Mononuclear cell (primary cell): Measurements from ENCODE around the gene EPB41. TPM values are rescaled to one million over a fixed set of nuclear protein-coding genes. Genes with fewer than 3 reads are reported as not detected.
A peak's percentile ranks its signal among the peaks of the same experiment; 100 is the strongest.

ENCODE experiments used
- H3K27me3 ChIP-seq: 2 replicates; pipeline ENCODE4 v1.6.0; 2011; ENCODE audit warnings: low read length, control low read depth; ENCODE audit not compliant: insufficient read depth
- H3K4me1 ChIP-seq: 2 replicates; pipeline ENCODE4 v1.5.1; 2011; ENCODE audit warnings: mild to moderate bottlenecking, low read length, control low read depth; ENCODE audit not compliant: insufficient read depth
- H3K4me3 ChIP-seq: 2 replicates; pipeline ENCODE4 v1.5.1; 2011; ENCODE audit warnings: mild to moderate bottlenecking, low read length, moderate library complexity
- H3K9me3 ChIP-seq: 2 replicates; pipeline ENCODE4 v1.5.1; 2011; ENCODE audit warnings: low read depth, mild to moderate bottlenecking, control low read depth, low read length
- total RNA-seq: library from RNA; depleted of rRNA; stranded (reverse); fragments of >200 nt; gene quantifications from one replicate; pipeline ENCODE4 v1.2.3, GENCODE V29; 2012

The EPB41 gene
- total RNA-seq, 1 donor: 159 TPM

DNA sequence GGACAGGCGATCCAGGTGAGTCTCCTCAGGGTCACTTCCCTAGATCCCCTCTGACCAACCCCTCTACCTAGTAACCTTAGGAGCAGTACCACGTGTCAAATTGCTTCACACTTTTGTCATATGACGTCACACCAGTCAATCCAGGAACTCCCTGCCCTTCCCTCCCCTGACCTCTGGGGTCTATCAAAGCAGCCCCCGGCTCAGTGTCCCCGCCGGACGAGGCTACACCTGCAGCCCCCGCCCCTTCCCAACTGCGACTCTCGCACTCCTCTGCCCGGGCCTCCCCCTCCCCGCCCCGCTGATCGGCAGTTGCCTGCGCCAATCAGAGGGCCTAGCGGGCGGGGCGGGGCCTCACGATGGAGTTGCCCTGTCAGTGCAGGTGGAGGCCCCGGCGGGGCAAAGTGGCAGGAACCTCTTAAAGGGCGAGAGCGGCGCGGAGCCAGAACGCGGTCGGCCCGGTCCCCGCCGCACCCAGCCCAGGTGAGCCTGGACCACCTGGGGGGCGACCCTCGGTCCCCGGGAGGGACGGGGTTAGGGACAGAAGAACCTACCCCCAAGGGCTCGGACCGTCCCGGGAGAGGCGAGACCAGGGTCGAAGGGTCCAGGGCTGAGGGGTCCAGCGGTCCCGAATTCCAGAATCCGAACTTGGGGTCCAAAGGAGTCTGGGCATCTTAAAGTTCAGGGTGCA lies 27.5 kb upstream of the EPB41 start:
- Histone ChIP-seq H3K4me3 (peak overlapping the region; percentile 95), H3K4me1 (peaks cover 50% of the 10 kb centered on the region), H3K9me3 (no peaks in the 10 kb centered on the region), H3K27me3 (no peaks in the 10 kb centered on the region)

DNA sequence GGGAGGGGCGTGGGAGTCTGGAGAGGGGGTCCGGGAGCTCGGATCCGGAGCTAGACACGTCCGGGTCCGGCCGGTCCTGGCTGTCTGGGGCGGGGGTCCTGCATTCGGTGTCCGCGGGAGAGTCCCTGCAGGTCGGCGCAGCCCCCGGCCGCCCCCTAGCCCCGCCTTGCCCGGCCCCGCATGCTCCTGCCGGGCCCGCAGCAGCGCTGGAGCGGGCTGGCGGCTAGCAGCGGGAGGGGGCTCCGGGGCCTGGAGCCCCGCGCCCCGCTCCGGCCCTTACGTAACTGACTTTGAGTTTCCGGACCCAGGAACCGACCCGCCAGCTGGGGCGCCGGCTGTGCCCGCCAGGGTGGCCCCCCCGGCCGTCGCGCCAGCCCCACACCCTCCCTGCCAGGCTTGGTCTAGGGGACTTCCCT lies 26.9 kb upstream of the EPB41 start:
- Histone ChIP-seq H3K4me3 (peak overlapping the region; percentile 95), H3K4me1 (peaks cover 45% of the 10 kb centered on the region), H3K27me3 (no peaks in the 10 kb centered on the region), H3K9me3 (no peaks in the 10 kb centered on the region)

DNA sequence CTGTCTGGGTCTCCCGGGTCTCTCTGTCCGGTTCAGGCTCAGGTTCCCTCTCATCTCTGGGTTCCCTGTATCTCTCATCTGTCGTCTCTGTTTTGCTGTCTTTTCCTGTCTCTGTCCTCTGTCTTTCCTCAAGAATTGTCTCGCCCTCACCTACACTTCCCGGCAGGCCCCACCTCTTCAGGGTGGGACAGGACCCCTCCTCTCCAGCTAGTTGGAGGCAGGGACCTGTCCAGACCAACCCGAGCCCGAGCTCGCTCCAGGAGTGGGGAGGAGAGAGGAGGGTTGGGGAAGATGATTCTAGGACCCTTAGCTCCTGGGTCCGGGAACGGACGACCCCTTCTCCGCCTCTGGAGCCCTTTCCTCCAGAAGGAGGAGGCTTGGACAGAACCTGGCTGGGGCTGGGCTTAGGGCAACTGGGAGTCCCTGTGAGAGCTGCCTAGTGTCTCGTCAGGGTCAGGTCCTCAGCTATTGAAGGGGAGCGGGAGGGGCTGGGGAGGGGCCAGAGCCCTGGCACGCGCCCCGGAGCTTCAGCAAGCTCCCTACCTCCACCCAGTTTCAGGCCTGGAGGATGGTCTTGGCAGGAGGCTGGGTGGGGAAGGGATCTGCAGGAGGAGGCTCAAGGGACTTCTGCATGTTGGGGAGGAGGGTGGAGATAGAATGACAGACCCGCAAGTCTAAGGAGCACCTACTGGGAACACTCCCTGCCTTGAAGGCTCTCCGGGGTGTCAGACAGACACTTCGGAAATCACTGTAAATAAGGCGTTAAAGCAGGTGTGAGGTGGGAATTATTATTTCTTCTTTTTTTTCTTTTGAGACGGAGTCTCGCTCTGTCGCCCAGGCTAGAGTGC lies 26.3 kb upstream of the EPB41 start:
- peak overlapping the region; percentile 95 for H3K4me3 ChIP-seq
- no peaks in the 10 kb centered on the region for H3K9me3 ChIP-seq
- H3K27me3 ChIP-seq: no peaks in the 10 kb centered on the region
- H3K4me1 ChIP-seq: peaks cover 43% of the 10 kb centered on the region

DNA sequence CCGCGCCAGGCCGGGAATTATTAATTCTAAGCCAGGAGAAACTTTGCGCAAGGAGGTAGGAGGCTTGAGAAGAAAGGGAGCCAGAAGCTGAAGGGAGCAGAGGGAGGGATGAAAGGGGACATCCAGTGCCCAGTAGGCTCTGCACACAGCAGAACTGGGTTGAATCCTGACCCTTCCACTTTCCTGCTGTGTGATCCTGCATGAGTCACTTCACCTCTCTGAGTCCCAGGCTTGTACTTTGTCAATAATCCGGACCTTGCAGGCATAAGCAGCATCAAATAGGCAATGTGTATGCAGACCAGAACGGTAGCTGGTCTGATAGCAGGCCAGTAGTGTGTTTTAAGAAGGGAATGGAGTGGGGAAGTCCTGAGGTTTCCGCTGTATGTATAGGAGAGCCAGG lies 25.5 kb upstream of the EPB41 start:
- H3K4me3 ChIP-seq: no peak overlapping the region
- peaks cover 39% of the 10 kb centered on the region for H3K4me1 ChIP-seq
- no peaks in the 10 kb centered on the region for H3K9me3 ChIP-seq
- H3K27me3 ChIP-seq: no peaks in the 10 kb centered on the region

DNA sequence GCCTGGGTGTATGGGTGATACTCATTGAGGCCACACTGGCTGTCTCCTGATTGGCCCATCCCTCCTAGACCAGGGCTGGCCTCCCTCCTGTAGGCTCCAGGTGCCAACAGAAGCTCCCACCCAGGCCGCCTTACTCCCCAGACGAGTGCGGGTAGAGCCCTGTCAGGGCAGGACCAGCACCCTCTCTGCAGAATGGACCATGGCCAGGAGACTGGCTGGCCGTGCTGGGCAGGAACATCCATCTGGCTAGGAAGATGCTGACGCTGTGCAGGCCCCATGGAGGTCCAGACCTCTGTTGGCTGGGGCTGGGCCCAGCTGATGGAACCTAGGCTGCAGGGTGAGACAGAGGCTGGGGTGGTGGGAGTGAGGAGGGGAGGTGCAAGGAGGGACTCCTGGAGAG lies 25.0 kb upstream of the EPB41 start:
- peaks cover 34% of the 10 kb centered on the region for H3K4me1 ChIP-seq
- no peaks in the 10 kb centered on the region for H3K27me3 ChIP-seq
- no peak overlapping the region for H3K4me3 ChIP-seq
- H3K9me3 ChIP-seq: no peaks in the 10 kb centered on the region

DNA sequence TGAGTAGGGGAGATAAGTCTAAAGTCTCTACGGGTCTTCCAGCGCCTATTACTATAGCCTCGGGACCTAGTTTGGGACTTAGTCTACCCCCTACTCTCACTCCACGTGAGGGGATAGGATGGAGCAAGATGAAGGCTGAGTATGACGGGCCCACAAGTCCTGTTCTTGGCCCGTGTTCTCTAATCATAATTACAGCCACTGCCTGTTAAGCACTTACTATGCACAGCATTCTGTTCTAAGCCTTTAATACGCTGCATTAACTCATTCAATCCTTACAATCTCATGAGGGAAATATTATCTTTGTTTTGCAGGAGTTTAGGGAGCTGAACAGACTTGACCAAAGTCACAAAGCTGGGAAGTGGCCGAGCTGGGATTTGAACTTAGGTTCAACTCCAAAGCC lies 23.9 kb upstream of the EPB41 start:
- H3K9me3 ChIP-seq: no peaks in the 10 kb centered on the region
- H3K27me3 ChIP-seq: no peaks in the 10 kb centered on the region
- no peak overlapping the region for H3K4me3 ChIP-seq
- peaks cover 23% of the 10 kb centered on the region for H3K4me1 ChIP-seq

DNA sequence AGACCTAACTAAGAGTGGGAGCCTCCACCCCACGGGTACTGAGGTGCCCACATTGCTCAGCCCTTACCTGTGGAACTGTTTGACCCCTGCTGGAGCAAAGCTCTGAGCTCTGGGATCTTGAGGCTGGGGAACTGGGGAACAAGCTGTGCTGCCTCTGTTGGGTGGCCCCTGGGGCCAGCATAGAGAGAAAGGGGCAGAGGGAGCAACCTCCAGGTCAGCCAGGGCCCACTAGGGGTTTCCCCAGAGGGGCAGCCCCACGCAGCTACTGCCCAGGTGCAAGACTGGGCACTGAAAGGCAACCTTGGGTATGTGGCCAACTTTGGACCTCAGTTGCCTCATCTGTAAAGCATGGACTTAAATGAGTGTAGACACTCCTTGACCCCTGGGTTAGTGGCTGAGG lies 23.5 kb upstream of the EPB41 start:
- Histone ChIP-seq H3K4me3 (no peak overlapping the region), H3K4me1 (peaks cover 19% of the 10 kb centered on the region), H3K27me3 (no peaks in the 10 kb centered on the region), H3K9me3 (no peaks in the 10 kb centered on the region)

DNA sequence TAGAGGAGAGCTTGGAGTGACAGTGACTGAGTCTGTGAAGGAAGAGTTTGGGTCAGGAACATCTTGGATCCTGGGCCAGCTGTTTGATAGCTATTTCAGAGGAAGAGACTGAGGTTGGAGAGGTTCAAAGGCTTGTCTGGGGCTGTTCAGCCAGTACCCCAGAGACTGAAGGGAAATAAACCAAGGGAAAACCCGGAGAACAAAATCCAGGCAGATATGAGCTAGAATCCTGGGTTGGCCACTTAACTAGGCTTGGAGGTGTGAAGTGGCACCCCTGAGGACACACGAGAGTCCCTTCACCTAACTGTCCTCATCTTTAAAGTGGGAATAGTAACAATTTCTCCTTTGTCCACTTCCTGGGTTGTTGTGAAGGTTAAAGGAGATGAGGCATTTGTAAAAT lies 23.1 kb upstream of the EPB41 start:
- H3K9me3 ChIP-seq: no peaks in the 10 kb centered on the region
- H3K4me1 ChIP-seq: peaks cover 15% of the 10 kb centered on the region
- no peak overlapping the region for H3K4me3 ChIP-seq
- H3K27me3 ChIP-seq: no peaks in the 10 kb centered on the region

DNA sequence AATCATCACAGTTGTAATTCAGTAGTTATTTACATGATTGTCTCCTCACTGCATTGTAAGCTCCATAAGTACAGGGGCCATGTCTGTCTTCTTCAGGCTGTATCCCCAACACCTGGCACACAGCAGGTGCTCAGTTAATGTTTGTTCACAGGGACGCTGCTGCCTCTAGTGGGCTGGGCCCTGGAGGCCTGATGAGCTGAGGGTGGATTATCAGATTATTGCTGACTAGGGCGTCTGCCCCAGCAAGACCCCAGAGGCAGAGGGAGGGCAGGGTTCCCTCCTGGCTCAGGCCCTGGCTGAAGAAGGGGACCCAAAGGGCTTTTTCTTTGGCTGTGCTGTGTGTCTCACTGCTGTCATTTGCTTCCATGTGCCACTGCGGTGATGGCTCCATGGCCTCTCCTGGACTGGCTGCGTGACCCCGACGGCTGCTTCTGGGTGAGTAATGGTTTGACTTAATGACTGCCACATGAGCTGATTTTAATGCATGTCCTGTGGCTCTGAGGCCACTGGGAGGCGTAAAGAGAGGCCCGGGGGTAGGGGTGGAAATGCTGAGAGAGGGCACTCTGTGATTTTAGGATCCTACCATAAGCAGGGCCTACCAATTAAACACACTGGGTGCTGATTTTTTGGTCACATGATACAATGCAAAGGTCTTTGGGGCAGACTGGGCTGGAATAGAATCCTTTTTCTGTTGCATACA lies 20.8 kb upstream of the EPB41 start:
- no peak overlapping the region for H3K4me3 ChIP-seq
- H3K4me1 ChIP-seq: peaks cover 11% of the 10 kb centered on the region
- H3K27me3 ChIP-seq: no peaks in the 10 kb centered on the region
- no peaks in the 10 kb centered on the region for H3K9me3 ChIP-seq

DNA sequence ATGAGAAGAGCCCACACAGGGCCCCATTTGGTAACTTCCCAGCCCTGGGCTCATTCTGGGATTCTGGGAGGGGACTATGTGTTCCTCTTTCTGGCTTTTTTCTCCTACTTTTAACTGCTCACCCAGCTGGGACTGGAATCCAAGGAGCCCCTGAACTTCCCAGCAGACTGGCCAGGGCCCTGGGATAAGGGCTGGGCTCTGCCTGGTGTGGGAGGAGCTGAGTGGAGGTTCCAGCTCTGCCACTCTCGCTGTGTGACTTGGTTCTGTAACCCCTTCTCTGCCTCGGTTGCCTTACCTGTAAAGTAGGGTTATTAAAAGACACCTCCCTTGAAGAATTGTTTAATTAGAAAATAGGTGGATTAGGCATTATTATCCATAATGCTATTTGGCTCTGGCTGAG lies 19.6 kb upstream of the EPB41 start:
- no peaks in the 10 kb centered on the region for H3K27me3 ChIP-seq
- no peak overlapping the region for H3K4me3 ChIP-seq
- H3K9me3 ChIP-seq: no peaks in the 10 kb centered on the region
- H3K4me1 ChIP-seq: peaks cover 23% of the 10 kb centered on the region

DNA sequence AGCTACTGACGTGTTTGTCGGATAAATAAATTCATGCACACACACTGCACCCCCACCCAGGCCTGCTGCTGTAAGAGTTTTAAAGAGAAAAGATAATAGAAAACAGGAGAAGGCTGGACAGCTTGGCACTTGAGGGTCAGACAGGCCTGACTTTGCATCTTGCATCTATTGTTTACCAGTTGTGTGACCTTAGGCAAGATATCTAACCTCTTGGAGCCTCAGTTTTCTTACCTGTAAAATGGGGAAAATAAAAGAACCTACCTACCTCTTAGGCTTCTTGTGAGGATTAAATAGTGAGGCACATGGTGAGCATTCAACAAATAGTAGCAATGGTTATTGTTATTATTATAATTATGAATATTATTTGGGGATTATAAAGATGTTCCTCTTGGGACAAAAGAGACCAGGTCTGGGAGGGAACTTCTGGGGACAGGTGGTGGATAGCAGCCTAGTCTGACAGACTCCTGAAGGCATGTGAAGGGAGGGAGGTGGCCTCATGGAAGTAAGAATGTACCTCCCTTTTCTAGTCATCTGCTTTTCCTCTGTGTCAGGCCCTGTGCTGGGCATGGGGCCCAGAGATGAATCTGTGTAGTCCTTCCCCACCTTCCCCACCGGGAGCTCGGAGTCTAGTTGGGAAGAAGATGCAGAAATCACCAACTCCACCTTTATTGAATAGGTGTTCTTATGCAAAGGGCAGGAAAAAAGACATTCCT lies 18.3 kb upstream of the EPB41 start:
- Histone ChIP-seq H3K4me1 (peaks cover 23% of the 10 kb centered on the region), H3K4me3 (no peak overlapping the region), H3K9me3 (no peaks in the 10 kb centered on the region), H3K27me3 (no peaks in the 10 kb centered on the region)

DNA sequence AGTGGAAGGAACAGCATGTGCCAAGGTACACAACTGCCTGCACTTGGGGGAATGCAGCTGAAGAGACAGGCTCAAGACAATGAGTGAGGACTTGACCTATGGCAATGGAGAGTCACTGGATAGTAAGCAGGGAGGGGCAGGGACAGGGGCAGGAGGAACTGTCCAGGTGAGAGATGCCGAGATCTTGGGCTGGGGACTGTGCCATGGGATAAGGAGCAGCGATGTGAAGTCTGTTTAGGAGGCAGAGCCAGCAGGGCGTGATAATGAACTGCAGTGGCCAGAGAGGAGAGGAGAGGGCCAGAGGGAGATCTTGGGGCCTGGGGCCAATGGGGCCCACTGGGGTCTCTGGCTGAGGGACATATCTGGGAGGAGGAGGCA lies 17.8 kb upstream of the EPB41 start:
- Histone ChIP-seq H3K27me3 (no peaks in the 10 kb centered on the region), H3K4me3 (no peak overlapping the region), H3K4me1 (peaks cover 23% of the 10 kb centered on the region), H3K9me3 (no peaks in the 10 kb centered on the region)

DNA sequence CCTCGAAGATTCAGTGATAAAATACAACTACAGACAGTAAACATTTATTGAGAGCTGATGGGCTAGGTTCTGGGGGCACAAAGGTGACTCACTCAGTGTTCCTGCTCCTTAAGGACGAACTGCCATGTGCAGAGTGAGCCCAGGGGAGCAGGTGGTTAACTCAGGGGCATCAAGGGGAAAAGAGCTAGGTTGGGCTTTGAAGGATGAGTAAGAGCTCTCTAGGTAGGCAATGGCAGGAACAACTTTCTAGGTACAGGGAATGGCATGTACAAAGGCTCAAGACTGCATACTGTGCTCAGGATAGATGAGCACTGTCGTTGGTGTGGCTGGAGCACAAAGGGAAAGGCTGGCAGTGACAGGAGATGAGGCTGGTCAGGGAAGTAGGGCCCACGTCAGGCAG lies 16.6 kb upstream of the EPB41 start:
- peaks cover 23% of the 10 kb centered on the region for H3K4me1 ChIP-seq
- no peaks in the 10 kb centered on the region for H3K27me3 ChIP-seq
- H3K4me3 ChIP-seq: no peak overlapping the region
- H3K9me3 ChIP-seq: no peaks in the 10 kb centered on the region

DNA sequence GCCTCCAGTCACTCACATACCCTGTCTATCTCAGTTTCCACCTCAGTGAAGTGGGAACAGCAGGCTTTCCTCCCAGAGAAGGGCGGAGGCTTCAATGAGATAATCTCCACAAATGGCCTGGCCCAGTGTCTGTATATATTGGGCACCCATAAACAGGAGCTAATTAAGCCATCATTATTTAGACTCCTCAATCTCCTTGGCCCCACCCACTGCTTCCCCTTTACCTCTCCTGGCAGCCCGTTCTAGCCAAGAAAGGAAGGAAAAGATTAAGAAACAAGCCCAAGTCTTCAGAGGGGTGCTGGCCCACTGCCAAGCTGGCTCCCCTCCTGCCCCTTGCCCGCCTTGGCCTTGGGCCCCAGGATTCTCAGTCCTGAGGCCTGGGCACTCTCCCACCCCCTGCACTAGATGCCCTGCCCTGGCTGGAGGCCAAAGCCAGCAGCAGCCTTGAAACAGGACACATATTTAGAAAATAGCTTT lies 15.9 kb upstream of the EPB41 start:
- Histone ChIP-seq H3K4me1 (peaks cover 23% of the 10 kb centered on the region), H3K4me3 (no peak overlapping the region), H3K27me3 (no peaks in the 10 kb centered on the region), H3K9me3 (no peaks in the 10 kb centered on the region)

DNA sequence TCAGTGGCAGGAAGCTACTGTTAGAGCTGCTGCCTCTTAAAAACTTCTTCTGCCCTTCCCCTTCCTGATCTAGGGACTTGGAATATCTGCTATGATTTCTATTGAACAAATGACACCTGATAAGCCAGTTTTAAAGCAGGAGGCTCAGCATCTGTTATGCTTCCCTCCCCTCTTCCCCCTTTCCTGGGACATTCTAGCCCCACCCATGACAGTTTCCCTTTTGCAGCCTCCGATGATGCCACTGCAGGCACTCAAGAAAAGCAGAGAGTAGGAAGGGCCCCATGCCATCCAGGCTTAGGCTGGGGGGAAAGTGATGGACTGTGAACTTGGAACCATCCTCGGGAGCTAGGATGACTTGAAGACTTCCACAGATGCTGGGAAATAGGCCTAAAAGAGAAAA lies 15.1 kb upstream of the EPB41 start:
- peaks cover 23% of the 10 kb centered on the region for H3K4me1 ChIP-seq
- H3K4me3 ChIP-seq: no peak overlapping the region
- H3K27me3 ChIP-seq: no peaks in the 10 kb centered on the region
- no peaks in the 10 kb centered on the region for H3K9me3 ChIP-seq
